Fibroblast of skin of left biceps (primary cell): Measurements from ENCODE around the gene FBXO2.
"Not testable (repeated sequence)": the region's sequence is repeated elsewhere in the genome, so short reads cannot be mapped to it uniquely, and the experiment has no call there.

Experiments used
- DNase-seq, 2 experiments: peaks; one replicate each; pipeline ENCODE4 v3.0.0-alpha.2; 2013; ENCODE audit warnings: low read depth in 2 of 2

FBXO2 gene

GRCh38 chr1:11629184-11630016 is 24.8 kb downstream of the FBXO2 start:
- DNase-seq = no peak

GRCh38 chr1:11628767-11629166 is 25.5 kb downstream of the FBXO2 start:
- DNase-seq = no peak

GRCh38 chr1:11626551-11626950 is 27.7 kb downstream of the FBXO2 start:
- no peak for DNase-seq

GRCh38 chr1:11623702-11624101 is 30.5 kb downstream of the FBXO2 start:
- DNase-seq = no peak

GRCh38 chr1:11622398-11622797 is 31.8 kb downstream of the FBXO2 start:
- DNase-seq = no peak

GRCh38 chr1:11620924-11621323 is 33.3 kb downstream of the FBXO2 start:
- DNase-seq = no peak

GRCh38 chr1:11620405-11620804 is 33.8 kb downstream of the FBXO2 start:
- DNase-seq = no peak

- no peak for DNase-seq
Observed at GRCh38 chr1:11617741-11618140, 36.5 kb downstream of the FBXO2 start.

- no peak for DNase-seq
Observed at GRCh38 chr1:11617314-11617713, 36.9 kb downstream of the FBXO2 start.

GRCh38 chr1:11616766-11617165 is 37.5 kb downstream of the FBXO2 start:
- DNase-seq = no peak

GRCh38 chr1:11615090-11615489 is 39.1 kb downstream of the FBXO2 start:
- no peak for DNase-seq

GRCh38 chr1:11613347-11613746 is 40.9 kb downstream of the FBXO2 start:
- no peak for DNase-seq

GRCh38 chr1:11611638-11612327 is 42.4 kb downstream of the FBXO2 start:
- no peak for DNase-seq

- DNase-seq = no peak
Observed at GRCh38 chr1:11610629-11611180, 43.5 kb downstream of the FBXO2 start.

- DNase-seq = not testable (repeated sequence)
Observed at GRCh38 chr1:11609378-11609777, 44.9 kb downstream of the FBXO2 start.

- not testable (repeated sequence) for DNase-seq
Observed at GRCh38 chr1:11608596-11609130, 45.6 kb downstream of the FBXO2 start.

- no peak for DNase-seq
Observed at GRCh38 chr1:11606775-11607174, 47.5 kb downstream of the FBXO2 start.

- no peak for DNase-seq
Observed at GRCh38 chr1:11602981-11603380, 51.2 kb downstream of the FBXO2 start.

GRCh38 chr1:11602424-11602823 is 51.8 kb downstream of the FBXO2 start:
- DNase-seq = no peak

- no peak for DNase-seq
Observed at GRCh38 chr1:11600836-11601235, 53.4 kb downstream of the FBXO2 start.

GRCh38 chr1:11599891-11600576 is 54.2 kb downstream of the FBXO2 start:
- DNase-seq = no peak

- no peak for DNase-seq
Observed at GRCh38 chr1:11598461-11598860, 55.8 kb downstream of the FBXO2 start.
